ENCODE results near the gene ABCC6.

DNA sequence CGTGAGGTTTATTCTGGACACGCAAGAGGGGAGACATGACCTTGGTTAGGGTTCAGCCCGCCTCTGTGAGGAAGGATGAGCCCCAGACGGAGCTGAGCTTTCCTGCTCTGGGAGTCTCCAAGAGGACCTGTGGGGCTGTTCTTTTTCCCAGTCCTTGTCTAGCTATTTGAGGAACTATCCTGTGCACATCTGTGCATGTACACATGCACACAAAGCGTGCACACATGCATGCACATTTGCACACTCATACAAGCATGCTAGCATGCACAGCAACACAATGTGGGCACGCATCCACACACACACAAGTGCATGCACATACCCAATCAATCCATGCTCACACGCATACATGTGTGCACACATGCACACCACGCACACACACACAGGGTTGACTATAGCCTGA is 40.4 kb downstream of the ABCC6 start:
- TF ChIP-seq CTCF (IDR thresholded peaks at IDR 0.05; ENCODE audit: insufficient read depth, low read length) (no peak), POLR2AphosphoS5 (IDR thresholded peaks at IDR 0.05; ENCODE audit: low read depth) (no peak), REST (IDR thresholded peaks at IDR 0.05; ENCODE audit: insufficient replicate concordance, low read depth) (no peak)
